GM18505 (cell line): ENCODE data around the gene HBG2.
"Not testable (repeated sequence)": the region's sequence is repeated elsewhere in the genome, so short reads cannot be mapped to it uniquely, and the experiment has no call there.

Experiments
- ATAC-seq: cut with Tn5 transposase; IDR thresholded peaks from one replicate; pipeline ENCODE4 v1.9.1; 2021; ENCODE audit not compliant: unreplicated experiment
- POLR2A ChIP-seq: IDR thresholded peaks from 4 replicates; pipeline ENCODE4 v1.6.1; 2011; ENCODE audit warnings: borderline replicate concordance; ENCODE audit not compliant: insufficient read depth, insufficient read length; ENCODE audit errors: extremely low read depth

Gene HBG2

DNA sequence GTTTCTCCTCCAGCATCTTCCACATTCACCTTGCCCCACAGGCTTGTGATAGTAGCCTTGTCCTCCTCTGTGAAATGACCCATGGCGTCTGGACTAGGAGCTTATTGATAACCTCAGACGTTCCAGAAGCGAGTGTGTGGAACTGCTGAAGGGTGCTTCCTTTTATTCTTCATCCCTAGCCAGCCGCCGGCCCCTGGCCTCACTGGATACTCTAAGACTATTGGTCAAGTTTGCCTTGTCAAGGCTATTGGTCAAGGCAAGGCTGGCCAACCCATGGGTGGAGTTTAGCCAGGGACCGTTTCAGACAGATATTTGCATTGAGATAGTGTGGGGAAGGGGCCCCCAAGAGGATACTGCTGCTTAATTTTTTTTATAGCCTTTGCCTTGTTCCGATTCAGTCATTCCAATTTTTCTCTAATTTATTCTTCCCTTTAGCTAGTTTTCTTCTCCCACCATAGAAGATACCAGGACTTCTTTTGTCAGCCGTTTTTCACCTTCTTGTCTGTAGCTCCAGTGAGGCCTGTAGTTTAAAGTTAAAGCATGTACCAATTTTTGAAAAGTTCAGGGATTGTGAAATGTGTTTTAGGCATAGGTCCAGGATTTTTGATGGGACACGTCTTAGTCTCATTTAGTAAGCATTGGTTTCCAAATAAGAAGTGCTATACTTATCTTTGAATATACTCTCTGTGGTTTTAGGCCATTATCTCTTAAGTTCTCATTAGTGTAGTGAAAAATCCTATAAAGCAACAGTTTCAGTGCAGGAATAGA lies at the start of gene HBG2:
TSS of gene HBG2 (minus strand) at position 136 of the 768 bp plus-strand sequence. CDS start at position 83, 53 bp downstream.
- not testable (repeated sequence) for ATAC-seq

DNA sequence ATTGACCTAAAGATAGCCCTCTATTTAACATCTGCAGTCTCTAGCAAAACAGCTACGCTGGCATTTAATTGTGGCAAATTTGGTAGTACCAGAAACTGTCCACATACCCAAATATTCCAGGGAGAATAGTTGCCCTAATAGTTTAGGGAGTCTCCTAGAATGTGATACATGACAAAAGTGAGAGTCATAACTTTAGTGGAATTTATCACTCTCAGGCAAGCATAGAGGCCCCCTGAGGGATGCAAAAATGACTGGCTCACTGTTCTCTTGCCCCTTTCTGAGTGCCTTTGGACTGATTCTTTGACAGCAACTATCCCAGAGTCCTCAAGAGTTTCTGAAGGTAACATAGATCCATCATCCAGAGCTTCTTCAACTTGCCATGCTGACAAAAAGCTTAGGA lies 49.5 kb upstream of the HBG2 start:
- ATAC-seq = no peak
- no peak for TF ChIP-seq POLR2A

DNA sequence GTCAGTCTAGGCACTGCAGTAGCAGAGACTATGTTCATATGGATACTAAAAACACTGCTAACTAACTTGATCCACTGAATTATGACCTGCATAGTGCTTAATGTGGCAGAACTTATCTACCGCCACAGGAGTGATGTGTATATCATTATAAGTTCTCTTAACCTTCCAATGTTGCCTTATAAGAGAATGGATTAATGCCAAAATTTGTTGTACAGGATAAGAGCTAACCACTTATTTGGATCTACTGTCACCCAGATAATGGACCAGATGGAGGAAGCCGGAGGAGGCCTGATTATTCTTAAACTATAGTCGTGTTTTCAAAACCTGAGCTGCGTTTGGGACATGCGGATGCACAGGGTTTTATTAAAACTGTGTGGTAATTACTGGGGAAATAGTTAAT lies 49.0 kb upstream of the HBG2 start:
- no peak for ATAC-seq
- no peak for TF ChIP-seq POLR2A

DNA sequence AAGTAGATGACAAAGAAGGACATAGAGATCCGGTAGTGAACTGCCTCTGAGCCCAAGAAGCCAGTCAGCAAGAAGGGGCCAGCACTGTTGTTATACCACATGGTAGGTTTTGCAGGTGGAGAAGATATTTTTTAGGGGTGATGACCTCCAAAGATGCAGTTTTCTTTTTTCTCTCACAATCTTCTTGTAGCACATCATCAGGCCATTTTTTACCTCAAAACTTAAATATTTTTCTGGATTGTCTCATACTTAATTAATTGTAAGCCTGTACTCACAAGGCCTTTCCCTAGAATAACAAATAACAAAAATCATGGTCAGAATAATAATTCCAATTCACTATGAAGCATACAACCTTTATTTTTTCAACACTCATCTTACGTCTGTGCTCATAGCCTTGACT lies 47.3 kb upstream of the HBG2 start, which contains the start of gene OR51B4:
TSS of gene OR51B4 (minus strand) at position 101 of the 400 bp plus-strand sequence. CDS start at position 101, 0 bp downstream.
- TF ChIP-seq POLR2A = no peak
- no peak for ATAC-seq

DNA sequence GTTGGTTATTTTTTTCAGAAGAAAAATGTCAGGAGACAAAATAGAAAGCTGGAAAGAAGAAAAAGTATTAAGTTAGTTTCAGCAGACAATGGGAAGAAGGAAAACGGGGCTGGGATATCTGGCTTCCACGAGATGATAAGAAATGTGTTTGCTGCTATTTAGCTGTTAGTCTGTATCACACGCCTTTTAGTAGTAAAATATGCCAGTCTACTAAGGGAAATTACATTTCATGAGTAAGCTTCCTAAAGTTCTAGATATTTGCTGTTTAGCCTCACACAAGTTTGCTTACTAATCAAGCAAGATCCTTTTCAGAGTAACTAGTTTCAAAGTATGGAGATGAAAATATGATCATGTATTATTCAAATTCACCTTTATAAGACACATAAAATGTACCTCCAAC lies 45.7 kb upstream of the HBG2 start:
- TF ChIP-seq POLR2A = no peak
- ATAC-seq = no peak

DNA sequence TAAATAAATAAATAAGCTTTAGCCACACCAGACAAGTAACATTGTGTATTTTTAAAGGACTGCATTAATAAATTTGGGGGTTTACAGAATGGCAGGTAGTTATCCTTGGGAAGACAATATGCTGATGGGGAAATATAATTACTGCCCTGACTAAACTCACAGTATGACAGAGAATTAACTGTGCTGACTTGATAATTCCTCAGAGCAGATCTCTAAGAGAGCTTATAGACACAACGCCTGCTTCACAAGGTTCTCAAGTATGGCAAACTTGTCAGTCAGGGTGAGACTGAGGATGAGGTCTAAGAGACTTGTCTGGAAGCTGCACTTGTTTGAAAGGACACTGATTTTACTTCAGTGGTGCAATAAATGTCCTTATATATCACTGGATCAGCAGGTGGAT lies 43.9 kb upstream of the HBG2 start:
- no peak for ATAC-seq

DNA sequence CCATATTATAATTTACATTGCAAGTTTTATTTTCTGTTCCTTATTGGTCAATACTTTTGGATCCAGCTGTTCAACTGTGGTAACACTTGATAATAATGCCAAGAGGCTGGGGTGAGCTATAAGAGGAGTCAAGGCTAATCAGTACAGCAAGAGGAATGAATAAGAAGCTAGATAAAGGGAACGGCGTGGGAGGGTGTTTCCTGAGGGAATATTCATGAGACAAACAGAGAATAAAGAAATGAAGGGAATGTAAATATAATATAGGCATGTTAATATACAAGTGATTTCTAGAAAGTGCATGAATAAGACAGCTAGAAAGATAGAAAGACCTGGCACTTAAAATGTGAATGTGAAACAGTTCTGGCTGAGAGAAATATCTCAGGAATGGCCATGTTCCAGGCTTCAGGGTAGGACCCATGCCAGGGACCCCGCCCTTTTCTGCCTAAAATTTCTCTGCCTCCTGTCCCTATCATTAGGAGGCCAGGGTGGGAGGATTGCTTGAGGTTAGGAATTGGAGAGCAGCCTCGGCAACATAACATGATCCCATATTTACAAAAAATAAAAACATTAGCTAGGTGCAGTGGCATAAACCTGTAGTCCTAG lies 43.2 kb upstream of the HBG2 start:
- ATAC-seq = no peak
- no peak for TF ChIP-seq POLR2A

More for the DNA sequence above, 43.9 kb upstream of the HBG2 start:
- no peak for TF ChIP-seq POLR2A

DNA sequence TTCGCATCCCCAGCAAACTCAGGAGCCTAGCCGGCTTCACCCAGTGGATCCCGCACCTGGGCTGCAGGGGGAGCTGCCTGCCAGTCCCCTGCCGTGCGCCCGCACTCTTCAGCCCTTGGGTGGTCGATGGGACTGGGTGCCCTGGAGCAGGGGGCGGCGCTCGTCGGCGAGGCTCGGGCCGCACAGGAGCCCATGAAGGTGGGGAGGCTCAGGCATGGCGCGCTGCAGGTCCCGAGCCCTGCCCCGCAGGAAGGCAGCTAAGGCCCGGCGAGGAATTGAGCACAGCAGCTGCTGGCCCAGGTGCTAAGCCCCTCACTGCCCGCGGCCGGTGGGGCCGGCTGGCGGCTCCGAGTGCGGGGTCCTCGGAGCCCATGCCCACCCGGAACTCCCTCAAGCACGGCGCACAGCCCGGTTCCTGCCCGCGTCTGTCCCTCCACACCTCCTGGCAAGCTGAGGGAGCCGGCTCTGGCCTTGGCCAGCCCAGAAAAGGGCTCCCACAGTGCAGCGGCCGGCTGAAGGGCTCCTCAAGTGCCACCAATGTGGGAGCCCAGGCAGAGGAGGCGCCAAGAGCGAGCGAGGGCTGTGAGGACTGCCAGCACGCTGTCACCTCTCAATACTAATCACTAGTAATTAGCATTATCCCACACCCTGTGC lies 39.9 kb upstream of the HBG2 start:
- ATAC-seq = not testable (repeated sequence)

DNA sequence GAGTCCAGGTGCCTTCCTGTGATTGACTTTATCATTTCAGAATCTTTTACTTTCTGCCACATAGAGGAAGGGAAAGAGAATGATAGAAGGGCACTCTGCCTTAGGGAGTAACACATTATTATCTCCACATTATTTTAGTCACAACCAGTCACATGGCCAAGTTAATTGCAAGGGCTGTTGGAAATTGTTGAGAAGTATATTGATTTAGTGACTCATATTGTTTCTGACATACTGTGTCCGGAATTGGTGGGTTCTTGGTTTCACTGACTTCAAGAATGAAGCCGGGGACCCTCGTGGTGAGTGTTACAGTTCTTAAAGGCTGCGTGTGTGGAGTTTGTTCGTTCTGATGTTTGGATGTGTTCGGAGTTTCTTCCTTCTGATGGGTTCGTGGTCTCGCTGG lies 38.4 kb upstream of the HBG2 start:
- no peak for TF ChIP-seq POLR2A
- no peak for ATAC-seq

DNA sequence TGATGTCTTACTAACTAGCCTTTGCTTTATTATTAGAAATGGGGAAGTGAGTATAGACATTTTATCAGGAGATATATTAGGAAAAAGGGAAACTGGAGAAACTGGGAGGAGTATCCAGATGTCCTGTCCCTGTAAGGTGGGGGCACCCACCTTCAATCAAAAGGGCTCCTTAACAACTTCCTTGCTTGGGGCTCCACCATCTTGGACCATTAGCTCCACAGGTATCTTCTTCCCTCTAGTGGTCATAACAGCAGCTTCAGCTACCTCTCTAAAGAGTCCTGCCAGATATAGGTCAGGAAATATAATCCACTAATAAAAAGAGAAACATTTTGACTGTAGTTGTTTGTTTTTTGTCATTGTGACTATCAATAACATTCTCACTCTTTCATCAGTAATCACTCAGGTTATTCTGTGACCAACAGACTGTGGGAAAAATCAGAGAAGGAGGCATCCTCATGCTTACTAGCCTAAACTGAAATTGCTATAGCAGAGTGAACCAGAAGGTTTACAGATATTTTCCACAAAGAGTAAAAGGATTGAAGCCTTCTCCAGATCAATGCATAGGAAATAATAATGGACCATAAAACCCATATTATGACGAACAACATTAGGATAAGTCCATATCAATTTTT lies 36.7 kb upstream of the HBG2 start:
- ATAC-seq = peak; percentile 87
- TF ChIP-seq POLR2A = no peak

DNA sequence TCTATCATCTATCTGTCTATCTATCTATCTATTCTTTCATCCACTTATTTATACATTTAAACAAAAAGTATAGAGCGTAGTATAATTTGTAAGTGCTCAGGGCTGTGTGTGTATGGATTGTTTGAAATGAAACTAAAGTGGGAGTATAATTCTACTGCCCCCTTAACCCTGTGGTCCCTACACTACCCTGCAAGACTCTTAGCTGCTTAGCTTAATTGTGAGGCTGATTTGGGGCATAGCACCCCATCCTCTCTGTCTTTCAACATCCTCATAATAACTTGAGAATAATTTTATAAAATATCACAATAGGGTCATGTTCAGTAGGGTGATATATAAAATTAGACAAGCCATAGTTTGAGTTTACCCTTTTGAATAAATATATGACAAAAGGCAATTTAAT lies 35.5 kb upstream of the HBG2 start:
- TF ChIP-seq POLR2A = no peak
- ATAC-seq = no peak

DNA sequence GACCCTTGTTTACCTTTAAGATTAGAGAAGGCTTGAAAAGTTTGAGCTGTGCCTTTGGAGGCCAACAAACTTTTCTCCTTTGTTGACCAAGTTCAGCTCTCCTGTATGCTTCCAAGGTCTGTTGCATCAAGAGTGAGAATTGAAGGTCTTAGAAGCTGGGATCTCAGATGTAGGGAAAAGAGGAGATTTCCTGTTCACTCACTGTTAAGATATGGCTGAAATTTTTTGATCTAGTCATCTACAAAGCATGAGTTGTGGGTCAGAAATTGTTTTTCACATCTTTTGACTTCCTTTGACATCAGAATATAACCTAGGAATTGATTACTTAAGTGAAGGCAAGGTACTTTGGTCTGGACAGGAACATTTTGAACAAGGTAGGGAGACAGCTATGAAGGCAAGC lies 35.1 kb upstream of the HBG2 start:
- no peak for ATAC-seq
- TF ChIP-seq POLR2A = no peak

DNA sequence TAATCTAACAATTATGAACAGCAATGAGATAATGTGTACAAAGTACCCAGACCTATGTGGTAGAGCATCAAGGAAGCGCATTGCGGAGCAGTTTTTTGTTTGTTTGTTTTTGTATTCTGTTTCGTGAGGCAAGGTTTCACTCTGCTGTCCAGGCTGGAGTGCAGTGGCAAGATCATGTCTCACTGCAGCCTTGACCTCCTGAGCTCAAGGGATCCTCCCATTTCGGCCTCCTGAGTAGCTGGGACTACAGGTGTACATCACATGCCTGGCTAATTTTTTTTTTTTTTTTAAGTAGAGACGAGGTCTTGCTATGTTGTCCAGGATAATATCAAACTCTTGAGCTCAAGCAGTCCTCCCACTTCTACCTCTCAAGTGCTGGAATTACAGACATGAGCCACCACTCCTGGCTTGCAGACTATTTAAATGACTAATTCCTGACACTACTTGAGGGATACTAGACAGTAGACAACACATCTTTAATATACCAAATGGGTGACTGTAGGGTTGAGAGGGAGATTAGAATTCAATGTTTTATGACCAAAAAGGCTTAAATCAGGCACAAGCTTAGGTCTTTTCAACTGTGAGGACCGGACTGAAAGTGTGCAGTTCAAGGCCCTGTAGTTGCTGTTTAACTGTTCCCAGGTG lies 34.4 kb upstream of the HBG2 start:
- ATAC-seq = no peak
- TF ChIP-seq POLR2A = no peak

DNA sequence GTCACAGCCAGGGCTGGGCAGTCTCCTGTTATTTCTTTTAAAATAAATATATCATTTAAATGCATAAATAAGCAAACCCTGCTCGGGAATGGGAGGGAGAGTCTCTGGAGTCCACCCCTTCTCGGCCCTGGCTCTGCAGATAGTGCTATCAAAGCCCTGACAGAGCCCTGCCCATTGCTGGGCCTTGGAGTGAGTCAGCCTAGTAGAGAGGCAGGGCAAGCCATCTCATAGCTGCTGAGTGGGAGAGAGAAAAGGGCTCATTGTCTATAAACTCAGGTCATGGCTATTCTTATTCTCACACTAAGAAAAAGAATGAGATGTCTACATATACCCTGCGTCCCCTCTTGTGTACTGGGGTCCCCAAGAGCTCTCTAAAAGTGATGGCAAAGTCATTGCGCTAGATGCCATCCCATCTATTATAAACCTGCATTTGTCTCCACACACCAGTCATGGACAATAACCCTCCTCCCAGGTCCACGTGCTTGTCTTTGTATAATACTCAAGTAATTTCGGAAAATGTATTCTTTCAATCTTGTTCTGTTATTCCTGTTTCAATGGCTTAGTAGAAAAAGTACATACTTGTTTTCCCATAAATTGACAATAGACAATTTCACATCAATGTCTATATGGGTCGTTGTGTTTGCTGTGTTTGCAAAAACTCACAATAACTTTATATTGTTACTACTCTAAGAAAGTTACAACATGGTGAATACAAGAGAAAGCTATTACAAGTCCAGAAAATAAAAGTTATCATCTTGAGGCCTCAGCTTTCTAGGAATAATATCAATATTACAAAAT lies 33.7 kb upstream of the HBG2 start:
- no peak for TF ChIP-seq POLR2A
- ATAC-seq = no peak
